BE2C (cell line): Measurements from ENCODE around the gene ABI2.
A peak's percentile ranks its signal among the peaks of the same experiment; 100 is the strongest.
"Not testable (repeated sequence)": the region's sequence is repeated elsewhere in the genome, so short reads cannot be mapped to it uniquely, and the experiment has no call there.

Source experiments
- DNase-seq: peaks from one replicate; pipeline ENCODE4 v3.0.0-alpha.2; 2020
- H3K27me3 ChIP-seq: fragments of 250-450 bp; sonication (Bioruptor Pico); 2 replicates; pipeline ENCODE4 v1.5.1; 2020; ENCODE audit warnings: mild to moderate bottlenecking
- H3K36me3 ChIP-seq: fragments of 250-450 bp; sonication (Bioruptor Pico); 2 replicates; pipeline ENCODE4 v1.5.1; 2020; ENCODE audit warnings: mild to moderate bottlenecking
- H3K4me1 ChIP-seq: fragments of 250-450 bp; sonication (Bioruptor Pico); 2 replicates; pipeline ENCODE4 v1.5.1; 2020
- H3K4me3 ChIP-seq: 2 replicates; pipeline ENCODE4 v1.5.1; 2011; ENCODE audit warnings: low read depth, low read length
- H3K9me3 ChIP-seq: fragments of 250-450 bp; sonication (Bioruptor Pico); 2 replicates; pipeline ENCODE4 v1.5.1; 2020
- CTCF ChIP-seq: IDR thresholded peaks from 2 replicates; pipeline ENCODE4 v1.5.1; 2012; ENCODE audit warnings: mild to moderate bottlenecking, low read depth, low read length

Gene ABI2

GRCh38 chr2:203301667-203302066, 26.5 kb upstream of the ABI2 start:
- no peak for DNase-seq
- no peak for TF ChIP-seq CTCF
- H3K4me3 ChIP-seq = no peak overlapping the region

DNA sequence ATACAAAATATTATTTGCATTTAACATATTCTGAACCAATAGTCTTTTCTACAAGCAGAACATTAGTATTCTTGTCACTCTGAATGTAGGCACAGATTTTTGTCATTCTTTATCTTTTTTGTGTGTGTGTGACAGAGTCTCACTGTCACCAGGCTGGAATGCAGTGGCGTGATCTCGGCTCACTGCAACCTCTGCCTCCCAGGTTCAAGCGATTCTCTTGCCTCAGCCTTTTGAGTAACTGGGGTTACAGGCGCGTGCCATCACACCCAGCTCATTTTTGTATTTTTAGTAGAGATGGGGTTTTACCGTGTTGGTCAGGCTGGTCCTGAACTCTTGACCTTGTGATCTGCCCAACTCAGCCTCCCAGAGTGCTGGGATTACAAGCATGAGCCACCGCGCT, 25.6 kb upstream of the ABI2 start:
- H3K4me3 ChIP-seq, H3K9me3 ChIP-seq, H3K36me3 ChIP-seq, H3K4me1 ChIP-seq, DNase-seq, H3K27me3 ChIP-seq: not testable (repeated sequence)

More at GRCh38 chr2:203301667-203302066, 26.5 kb upstream of the ABI2 start:
- H3K27me3 ChIP-seq = no peaks in the 10 kb centered on the region
- H3K9me3 ChIP-seq = no peaks in the 10 kb centered on the region
- no peaks in the 10 kb centered on the region for H3K4me1 ChIP-seq
- no peaks in the 10 kb centered on the region for H3K36me3 ChIP-seq

- DNase-seq = no peak
- TF ChIP-seq CTCF = no peak
These were observed 17.3 kb upstream of the ABI2 start for GRCh38 chr2:203310688-203311436.

DNA sequence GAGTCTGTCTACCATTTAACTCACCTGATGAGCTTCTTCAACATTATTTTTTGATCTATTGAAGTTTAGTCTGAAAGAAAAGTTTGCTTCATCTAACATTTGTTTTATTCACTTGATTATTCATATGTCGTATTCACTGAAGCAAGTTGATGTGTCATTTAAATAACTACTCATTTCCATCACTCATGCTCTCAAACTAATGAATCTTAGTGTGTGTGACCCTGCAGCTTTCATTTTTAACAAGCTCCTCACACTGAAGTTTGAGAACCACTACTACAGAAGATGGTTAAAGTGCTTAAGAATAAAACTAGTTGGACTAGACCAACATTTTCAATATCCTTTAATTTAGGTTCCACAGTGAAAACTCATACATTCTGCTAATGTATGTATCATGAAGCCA, 1.8 kb upstream of the ABI2 start:
- Histone ChIP-seq H3K36me3 (no peaks in the 10 kb centered on the region), H3K9me3 (no peaks in the 10 kb centered on the region), H3K27me3 (no peaks in the 10 kb centered on the region), H3K4me1 (no peaks in the 10 kb centered on the region; the same call in 1 of the 2 replicates), H3K4me3 (no peak overlapping the region)
- no peak for TF ChIP-seq CTCF
- no peak for DNase-seq

More at GRCh38 chr2:203310688-203311436, 17.3 kb upstream of the ABI2 start:
- Histone ChIP-seq H3K4me1 (no peaks in the 10 kb centered on the region), H3K36me3 (no peaks in the 10 kb centered on the region), H3K4me3 (no peak overlapping the region), H3K9me3 (no peaks in the 10 kb centered on the region), H3K27me3 (no peaks in the 10 kb centered on the region)

DNA sequence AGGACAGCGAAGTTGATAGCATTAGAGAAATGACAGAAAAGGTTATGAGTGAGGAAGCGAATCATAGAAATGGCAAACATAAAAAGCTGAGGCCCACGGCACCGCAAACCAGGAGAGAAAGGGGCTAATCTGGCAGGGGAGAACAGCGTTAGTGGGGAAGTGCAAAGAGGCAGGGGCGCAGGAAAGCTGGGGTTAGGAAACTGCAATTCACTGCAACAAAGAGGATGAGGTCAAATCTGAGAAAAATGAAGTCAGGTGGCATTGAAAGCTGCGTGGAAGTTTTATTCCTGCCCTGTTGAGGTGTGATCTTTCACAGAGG, 653 bp upstream of the ABI2 start:
- Histone ChIP-seq H3K4me3 (peak overlapping the region; percentile 64), H3K36me3 (0 out of 2 replicates have a peak, but pooled peaks cover 3% of the 10 kb centered on the region), H3K4me1 (no peaks in the 10 kb centered on the region; the same call in 1 of the 2 replicates), H3K27me3 (no peaks in the 10 kb centered on the region), H3K9me3 (no peaks in the 10 kb centered on the region)
- no peak for TF ChIP-seq CTCF
- peak; percentile 19 for DNase-seq

- H3K9me3 ChIP-seq = no peaks in the 10 kb centered on the region
- peak overlapping the region; percentile 98 for H3K4me3 ChIP-seq
- no peaks in the 10 kb centered on the region for H3K27me3 ChIP-seq
- 0 out of 2 replicates have a peak, but pooled peaks cover 3% of the 10 kb centered on the region for H3K36me3 ChIP-seq
- peak; percentile 51 for DNase-seq
- H3K4me1 ChIP-seq = no peaks in the 10 kb centered on the region; the same call in 1 of the 2 replicates
- TF ChIP-seq CTCF = no peak
These were observed 756 bp downstream of the ABI2 start for GRCh38 chr2:203328760-203329540.
